HepG2 (cell line): ENCODE measurements around the gene AGRN. TPM values are rescaled to one million over a fixed set of nuclear protein-coding genes. Genes with fewer than 3 reads are reported as not detected.
A peak's percentile ranks its signal among the peaks of the same experiment; 100 is the strongest.
"Not testable (repeated sequence)": the region's sequence is repeated elsewhere in the genome, so short reads cannot be mapped to it uniquely, and the experiment has no call there.

Experiments used
- ATAC-seq: fragments of 200-7000 bp; cut with Tn5 transposase; 3 replicates; pipeline ENCODE4 v1.9.1; 2020; ENCODE audit warnings: mild to moderate bottlenecking, moderate library complexity
- BruUV-seq: library from RNA; stranded (reverse); fragments of 400-500 nt; replicated peaks from 2 replicates; lab custom pipeline; 2021; lab: Mats Ljungman, UMichigan
- CTCF ChIA-PET: fragments of 300-600 bp; formaldehyde crosslinking; extraction: SDS; loops from one replicate; lab custom pipeline; 2021; ENCODE audit warnings: low total read pairs, inconsistent platforms, low intra/inter-chr PET ratio; lab: Yijun Ruan, JAX
- POLR2A ChIA-PET: fragments of 350-600 bp; sonication (Branson Sonifier 250); formaldehyde crosslinking; loops from one replicate; lab custom pipeline; 2020; ENCODE audit warnings: antibody characterized with exemption, inconsistent platforms; lab: Yijun Ruan, JAX
- DNase-seq: peaks from one replicate; pipeline ENCODE4 v3.0.0-alpha.2; 2015; ENCODE audit warnings: low spot score
- FAIRE-seq: peaks from 3 replicates; lab custom pipeline; 2011; peaks lifted over from hg19 to GRCh38; lab: Jason Lieb, UNC
- H2AFZ ChIP-seq: one replicate; pipeline ENCODE4 v1.6.1; 2011; ENCODE audit warnings: low read length, inconsistent platforms
- H3K27ac ChIP-seq: fragments of 300-600 bp; 3 replicates; pipeline ENCODE4 v1.8.0; 2011; ENCODE audit warnings: mixed run types, mild to moderate bottlenecking, mixed read lengths, low read length, inconsistent platforms; ENCODE audit not compliant: insufficient read depth; ENCODE audit errors: extremely low read length
- H3K27me3 ChIP-seq, 2 experiments: fragments of 200-600 bp in 1 of 2; 2 replicates in 1 of 2; 3 replicates in 1 of 2; pipeline versions ENCODE4 v1.6.0 to v1.8.0; 2011; ENCODE audit warnings: low read length in 2 of 2, mild to moderate bottlenecking in 2 of 2, moderate library complexity in 2 of 2, inconsistent platforms in 1 of 2; ENCODE audit not compliant: insufficient read depth in 2 of 2, control insufficient read depth in 1 of 2
- H3K36me3 ChIP-seq, 2 experiments: fragments of 200-600 bp in 1 of 2; replicated peaks in 1 of 2; 2 replicates in 1 of 2; 3 replicates in 1 of 2; pipeline versions ENCODE4 v1.5.1 to v1.8.0; 2011; ENCODE audit warnings: low read length in 2 of 2, inconsistent platforms in 1 of 2; ENCODE audit not compliant: insufficient read depth in 2 of 2, control insufficient read depth in 1 of 2
- H3K4me1 ChIP-seq: 2 replicates; pipeline ENCODE4 v1.5.1; 2012; ENCODE audit warnings: low read length, inconsistent platforms; ENCODE audit not compliant: insufficient read depth
- H3K4me2 ChIP-seq: 2 replicates; pipeline ENCODE4 v1.6.0; 2011; ENCODE audit warnings: low read depth, low read length, inconsistent platforms
- H3K4me3 ChIP-seq, 3 experiments: fragments of 200-600 bp in 1 of 3; sonication (generic), shearing (Covaris generic) in 1 of 3; replicated peaks in 1 of 3; 2 replicates each; pipeline ENCODE4 v1.5.1; 2011 to 2016; ENCODE audit warnings: low read length in 3 of 3, inconsistent platforms in 2 of 3, low read depth in 2 of 3, mild to moderate bottlenecking in 2 of 3, control low read depth in 1 of 3, mixed read lengths in 1 of 3; ENCODE audit not compliant: insufficient read depth in 1 of 3
- H3K79me2 ChIP-seq: one replicate; pipeline ENCODE4 v1.6.1; 2011; ENCODE audit warnings: low read length, inconsistent platforms; ENCODE audit not compliant: insufficient read depth
- H3K9ac ChIP-seq: 2 replicates; pipeline ENCODE4 v1.6.0; 2011; ENCODE audit warnings: mild to moderate bottlenecking, low read depth, low read length, inconsistent platforms; ENCODE audit not compliant: insufficient read depth
- H3K9me3 ChIP-seq: 2 replicates; pipeline ENCODE4 v1.5.1; 2012; ENCODE audit warnings: mild to moderate bottlenecking, low read length
- H4K20me1 ChIP-seq: 2 replicates; pipeline ENCODE4 v1.6.0; 2011; ENCODE audit warnings: inconsistent platforms, mild to moderate bottlenecking, low read length, moderate library complexity; ENCODE audit not compliant: insufficient read depth
- SP5 ChIP-seq: IDR thresholded peaks from 2 replicates; pipeline ENCODE4 v1.6.1; 2016; ENCODE audit warnings: low read depth, borderline replicate concordance
- TEAD3 ChIP-seq: optimal IDR thresholded peaks from 2 replicates; pipeline ENCODE3; 2016; ENCODE audit warnings: borderline replicate concordance
- ZBTB38 ChIP-seq: sonication (generic); formaldehyde crosslinking; IDR thresholded peaks from 2 replicates; pipeline ENCODE4 v1.5.1; 2020; ENCODE audit warnings: mild to moderate bottlenecking, missing genetic modification reagents
- WGBS: methylation state at CpG from one replicate; pipeline ENCODE4 v1.1.6; 2017; ENCODE audit warnings: low lambda C conversion rate; 5-methylcytosine and 5-hydroxymethylcytosine counted together
- in situ Hi-C: cut with HindIII; loops from 2 replicates; pipeline ENCODE4 v1.10.0; 2017; ENCODE audit warnings: low pct_unique_long_range_greater_than_20kb; ENCODE audit not compliant: extremely low pct_ligation_motif_present
- intact Hi-C: fragments of 100-400 bp; cut with micrococcal nuclease; formaldehyde crosslinking; loops from one replicate; pipeline ENCODE4 v1.10.0; 2022; ENCODE audit not compliant: unreplicated experiment
- polyA plus RNA-seq, 8 experiments: library from polyadenylated mRNA; depleted of rRNA in 3 of 8; stranded (reverse) in 7 of 8; unstranded in 1 of 8; fragments of >200 nt; fragmentation: Illumina TruSeq in 4 of 8; extraction: Trizol in 4 of 8; gene quantifications; 2 replicates each; pipeline versions ENCODE4 v1.2.1 to v1.2.3, GENCODE V29; 2011 to 2016; ENCODE audit warnings: low read depth in 4 of 8, missing spikeins in 1 of 8, mixed read lengths in 1 of 8; ENCODE audit not compliant: insufficient read depth in 1 of 8
- total RNA-seq, 5 experiments: library from RNA; depleted of rRNA; stranded (reverse); fragments of >200 nt; fragmentation: Illumina TruSeq; extraction: Trizol; gene quantifications; 2 replicates each; pipeline ENCODE4 v1.2.3, GENCODE V29; 2016; ENCODE audit warnings: low read depth in 1 of 5

AGRN gene
- total and polyA plus RNA-seq, 2 of the 13 experiments (the other 11 are each of a cell fraction or from before 2014, with no cell fraction given): 29.8 to 65.2 TPM

DNA sequence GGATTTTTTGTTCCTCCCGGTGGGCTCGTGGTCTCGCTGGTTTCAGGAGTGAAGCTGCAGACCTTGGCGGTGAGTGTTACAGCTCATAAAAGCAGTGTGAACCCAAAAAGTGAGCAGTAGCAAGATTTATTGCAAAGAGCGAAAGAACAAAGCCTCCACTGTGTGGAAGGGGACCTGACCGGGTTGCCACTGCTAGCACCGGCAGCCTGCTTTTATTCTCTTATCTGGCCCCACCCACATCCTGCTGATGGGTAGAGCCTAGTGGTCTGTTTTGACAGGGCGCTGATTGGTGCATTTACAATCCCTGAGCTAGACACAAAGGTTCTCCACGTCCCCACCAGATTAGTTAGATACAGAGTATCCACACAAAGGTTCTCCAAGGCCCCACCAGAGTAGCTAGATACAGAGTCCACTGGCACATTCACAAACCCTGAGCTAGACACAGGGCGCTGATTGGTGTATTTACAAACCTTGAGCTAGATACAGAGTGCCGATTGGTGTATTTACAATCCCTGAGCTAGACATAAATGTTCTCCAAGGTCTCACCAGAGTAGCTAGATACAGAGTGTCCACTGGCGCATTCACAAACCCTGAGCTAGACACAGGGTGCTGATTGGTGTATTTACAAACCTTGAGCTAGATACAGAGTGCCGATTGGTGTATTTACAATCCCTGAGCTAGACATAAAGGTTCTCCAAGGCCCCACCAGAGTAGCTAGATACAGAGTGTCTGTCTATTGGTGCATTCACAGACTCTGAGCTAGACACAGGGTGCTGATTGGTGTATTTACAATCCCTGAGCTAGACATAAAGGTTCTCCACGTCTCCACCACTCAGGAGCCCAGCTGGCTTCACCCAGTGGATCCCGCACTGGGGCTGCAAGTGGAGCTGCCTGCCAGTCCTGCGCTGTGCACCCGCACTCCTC lies 2.3 kb upstream of the AGRN start (continued):
- TF ChIP-seq TEAD3 (peak; percentile 7), SP5 (0 out of 2 replicates have a peak, but pooled peaks have one; percentile 21)

DNA sequence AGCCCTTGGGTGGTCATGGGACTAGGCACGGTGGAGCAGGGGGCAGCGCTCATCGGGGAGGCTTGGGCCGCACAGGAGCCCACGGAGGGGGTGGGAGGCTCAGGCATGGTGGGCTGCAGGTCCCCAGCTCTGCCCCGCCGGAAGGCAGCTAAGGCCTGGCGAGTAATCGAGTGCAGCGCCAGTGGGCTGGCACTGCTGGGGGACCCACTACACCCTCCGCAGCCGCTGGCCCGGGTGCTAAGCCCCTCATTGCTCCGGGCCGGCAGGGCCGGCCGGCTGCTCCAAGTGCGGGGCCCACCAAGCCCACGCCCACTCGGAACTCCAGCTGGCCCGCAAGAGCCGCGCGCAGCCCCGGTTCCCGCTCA lies 1.6 kb upstream of the AGRN start:
- H3K9me3 ChIP-seq, CTCF ChIA-PET, FAIRE-seq, BruUV-seq, H3K36me3 ChIP-seq, DNase-seq, intact Hi-C loops, H3K27me3 ChIP-seq, H3K9ac ChIP-seq, H3K4me2 ChIP-seq, H3K4me3 ChIP-seq, in situ Hi-C loops, ATAC-seq, H2AFZ ChIP-seq: not testable (repeated sequence)
- TF ChIP-seq ZBTB38: 0 out of 2 replicates have a peak, but pooled peaks have one; percentile 43
- peaks cover 78% of the 10 kb centered on the region for H3K4me1 ChIP-seq
- peak overlapping the region; percentile 43 for H3K27ac ChIP-seq
- WGBS: 100% methylated on average over 1 of the region's 26 CpGs
- peaks cover 20% of the 10 kb centered on the region; the same call in 1 of the 2 replicates for H4K20me1 ChIP-seq
- POLR2A ChIA-PET: interaction anchor here (1.0 to 5.9 kb wide), 6 partner anchors 12 to 52 kb away, joined by 3 to 61 read pairs (median 6); partner anchors contain the start of genes HES4 and PLEKHN1
- peaks cover 13% of the 10 kb centered on the region for H3K79me2 ChIP-seq
